K562 (cell line): Measurements from ENCODE around the gene ACOT13. TPM values are rescaled to one million over a fixed set of nuclear protein-coding genes. Genes with fewer than 3 reads are reported as not detected.

ENCODE experiments used
- ARID2 ChIP-seq: fragments of 450-650 bp; IDR thresholded peaks from 2 replicates; pipeline ENCODE4 v1.6.1; 2017; ENCODE audit warnings: antibody characterized with exemption, mild to moderate bottlenecking
- ASH1L ChIP-seq: fragments of 450-650 bp; IDR thresholded peaks from 2 replicates; pipeline ENCODE4 v1.6.1; 2018; ENCODE audit warnings: borderline replicate concordance, mild to moderate bottlenecking, low read depth; ENCODE audit not compliant: partially characterized antibody
- BRD4 ChIP-seq: fragments of 200-600 bp; sonication (generic); IDR thresholded peaks from 2 replicates; pipeline ENCODE4 v1.6.1; 2017; ENCODE audit warnings: inconsistent platforms
- CHCHD3 ChIP-seq: fragments of 250-450 bp; sonication (Bioruptor Pico); IDR thresholded peaks from 2 replicates; pipeline ENCODE4 v2.1.2; 2022; ENCODE audit warnings: mild to moderate bottlenecking
- GABPA ChIP-seq: fragments of 200-800 bp; sonication (Bioruptor generic); conservative IDR thresholded peaks from 2 replicates; pipeline ENCODE4 v1.6.1; 2016; ENCODE audit warnings: low read depth, missing genetic modification characterization, missing compliant biosample characterization
- HMGN3 ChIP-seq: IDR thresholded peaks from 2 replicates; pipeline ENCODE4 v1.6.1; 2011; ENCODE audit warnings: borderline replicate concordance, low read depth, mild to moderate bottlenecking, mixed read lengths, low read length; ENCODE audit not compliant: insufficient read length; ENCODE audit errors: extremely low read depth
- KAT8 ChIP-seq: fragments of 450-650 bp; IDR thresholded peaks from 2 replicates; pipeline ENCODE4 v1.6.1; 2016; ENCODE audit warnings: low read depth, mild to moderate bottlenecking
- KDM5B ChIP-seq: fragments of 200-600 bp; sonication (generic); IDR thresholded peaks from 2 replicates; pipeline ENCODE4 v1.6.1; 2012; ENCODE audit warnings: low read depth, mild to moderate bottlenecking, moderate library complexity, low read length, control low read depth, inconsistent platforms; ENCODE audit not compliant: insufficient replicate concordance
- NFRKB ChIP-seq: fragments of 450-650 bp; IDR thresholded peaks from 2 replicates; pipeline ENCODE4 v1.6.1; 2016; ENCODE audit warnings: low read depth
- POLR2AphosphoS2 ChIP-seq: IDR thresholded peaks from 2 replicates; pipeline ENCODE4 v1.6.1; 2012; ENCODE audit warnings: low read length, improper control_type of control experiment
- POLR2B ChIP-seq: fragments of 450-650 bp; IDR thresholded peaks from 2 replicates; pipeline ENCODE4 v1.6.1; 2018; ENCODE audit warnings: low read depth; ENCODE audit not compliant: partially characterized antibody
- SIN3A ChIP-seq, 2 experiments: fragments of 150-350 bp in 1 of 2; IDR thresholded peaks; 2 replicates each; pipeline ENCODE4 v1.6.1; 2011 to 2016; ENCODE audit warnings: borderline replicate concordance in 2 of 2, low read depth in 2 of 2, low read length in 2 of 2, mild to moderate bottlenecking in 2 of 2, moderate library complexity in 2 of 2; ENCODE audit not compliant: control insufficient read depth in 1 of 2
- SIRT6 ChIP-seq: IDR thresholded peaks from one replicate; pipeline ENCODE4 v1.6.1; 2012; ENCODE audit warnings: low read depth, mild to moderate bottlenecking, control low read depth, inconsistent platforms, low read length, moderate library complexity
- SMAD3 ChIP-seq: fragments of 450-650 bp; formaldehyde crosslinking; conservative IDR thresholded peaks from 2 replicates; pipeline ENCODE4 v1.4.0; 2020; ENCODE audit warnings: mild to moderate bottlenecking
- SMARCE1 ChIP-seq: fragments of 450-650 bp; IDR thresholded peaks from 2 replicates; pipeline ENCODE4 v1.7.1; 2016; ENCODE audit warnings: mild to moderate bottlenecking
- ZNF668 ChIP-seq: fragments of 250-450 bp; sonication (Bioruptor Pico); IDR thresholded peaks from 2 replicates; pipeline ENCODE4 v1.8.0; 2022; ENCODE audit warnings: mild to moderate bottlenecking, inconsistent platforms
- polyA plus RNA-seq, 8 experiments: library from polyadenylated mRNA; depleted of rRNA in 4 of 8; stranded (reverse) in 5 of 8; unstranded in 3 of 8; fragments of >200 nt; fragmentation: Nextera tagmentation in 2 of 8; fragmentation: Illumina TruSeq in 1 of 8; extraction: Ambion mirVana in 2 of 8; extraction: Trizol in 1 of 8; gene quantifications; 2 replicates each; pipeline versions ENCODE4 v1.2.1 to v1.2.3, GENCODE V29; 2011 to 2014; ENCODE audit warnings: inconsistent platforms in 1 of 8, missing spikeins in 1 of 8
- total RNA-seq, 7 experiments: library from RNA; depleted of rRNA in 6 of 7; stranded (reverse); fragments of >200 nt in 6 of 7; fragmentation: Illumina TruSeq in 2 of 7; extraction: Trizol in 2 of 7; gene quantifications; 2 replicates each; pipeline versions ENCODE4 v1.2.1 to v1.2.3, GENCODE V29; 2011 to 2021; ENCODE audit warnings: low replicate concordance in 1 of 7
- TF ChIP-seq, protein P1 (sequence below), 2 experiments: fragments of 450-650 bp; IDR thresholded peaks; 2 replicates each; pipeline ENCODE4 v1.6.1; 2018; ENCODE audit warnings: mild to moderate bottlenecking in 2 of 2, low read depth in 1 of 2; ENCODE audit not compliant: partially characterized antibody in 2 of 2
- TF ChIP-seq, protein P2 (sequence below): fragments of 450-650 bp; conservative IDR thresholded peaks from 2 replicates; pipeline ENCODE4 v1.6.1; 2016; ENCODE audit warnings: missing genetic modification characterization, low read depth, mild to moderate bottlenecking, control low read depth, missing compliant biosample characterization
- TF ChIP-seq, protein P3 (sequence below), 3 experiments: IDR thresholded peaks in 2 of 3; conservative IDR thresholded peaks in 1 of 3; 2 replicates each; pipeline ENCODE4 v1.5.1; 2011 to 2012; ENCODE audit warnings: low read length in 3 of 3, mild to moderate bottlenecking in 3 of 3, control low read depth in 2 of 3, improper control_type of control experiment in 1 of 3, inconsistent platforms in 1 of 3, low read depth in 1 of 3, mixed read lengths in 1 of 3, moderate library complexity in 1 of 3; ENCODE audit not compliant: insufficient read depth in 2 of 3

Gene ACOT13
- total and polyA plus RNA-seq, 9 of the 15 experiments (the other 6 are each of a cell fraction or from before 2014, with no cell fraction given) = 14.1 to 129 (median 65.7) TPM

DNA sequence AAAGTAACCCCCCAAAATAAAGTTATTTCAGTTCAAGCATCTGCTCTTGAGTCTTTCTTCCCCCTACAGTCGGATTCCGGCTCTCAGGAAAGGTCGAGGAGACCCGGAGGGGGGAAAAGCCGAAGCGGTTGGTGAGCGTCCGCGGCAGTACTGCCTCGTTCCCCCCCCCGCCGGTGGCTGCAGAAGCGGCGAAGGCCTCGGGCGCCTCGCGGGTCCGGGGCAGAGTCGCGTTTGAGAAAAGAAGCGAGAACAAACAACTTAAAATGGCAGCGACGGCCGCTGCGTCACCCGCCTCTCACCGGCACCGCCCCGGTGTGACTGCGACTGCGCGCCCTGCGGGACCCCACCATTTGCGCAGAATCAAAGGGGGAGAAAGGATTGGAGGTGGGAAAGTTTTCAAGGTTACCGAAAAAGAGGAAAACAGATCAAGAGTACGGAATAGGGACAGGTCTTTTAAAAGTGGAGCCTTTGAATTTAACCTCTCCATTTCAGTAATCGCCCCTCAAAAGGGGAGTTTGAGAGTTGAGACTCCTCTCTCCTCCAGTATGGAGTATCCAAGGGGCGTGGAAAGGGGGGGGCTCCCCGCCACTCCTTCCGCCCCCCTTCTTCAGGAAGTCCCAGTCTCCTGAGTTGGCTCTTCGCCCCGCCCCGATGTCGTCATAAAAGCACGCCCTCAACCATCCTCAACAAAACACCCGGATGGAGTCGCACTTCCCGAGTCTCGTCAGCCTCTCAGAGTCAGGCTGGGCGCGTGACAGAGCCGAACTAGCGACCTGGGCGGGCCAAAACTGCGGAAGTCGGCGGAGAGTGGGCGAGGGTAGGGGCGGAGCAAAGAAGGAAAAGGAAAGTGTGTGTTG, 54.0 kb downstream of the ACOT13 start (continued):
- TF ChIP-seq, protein P1, sequence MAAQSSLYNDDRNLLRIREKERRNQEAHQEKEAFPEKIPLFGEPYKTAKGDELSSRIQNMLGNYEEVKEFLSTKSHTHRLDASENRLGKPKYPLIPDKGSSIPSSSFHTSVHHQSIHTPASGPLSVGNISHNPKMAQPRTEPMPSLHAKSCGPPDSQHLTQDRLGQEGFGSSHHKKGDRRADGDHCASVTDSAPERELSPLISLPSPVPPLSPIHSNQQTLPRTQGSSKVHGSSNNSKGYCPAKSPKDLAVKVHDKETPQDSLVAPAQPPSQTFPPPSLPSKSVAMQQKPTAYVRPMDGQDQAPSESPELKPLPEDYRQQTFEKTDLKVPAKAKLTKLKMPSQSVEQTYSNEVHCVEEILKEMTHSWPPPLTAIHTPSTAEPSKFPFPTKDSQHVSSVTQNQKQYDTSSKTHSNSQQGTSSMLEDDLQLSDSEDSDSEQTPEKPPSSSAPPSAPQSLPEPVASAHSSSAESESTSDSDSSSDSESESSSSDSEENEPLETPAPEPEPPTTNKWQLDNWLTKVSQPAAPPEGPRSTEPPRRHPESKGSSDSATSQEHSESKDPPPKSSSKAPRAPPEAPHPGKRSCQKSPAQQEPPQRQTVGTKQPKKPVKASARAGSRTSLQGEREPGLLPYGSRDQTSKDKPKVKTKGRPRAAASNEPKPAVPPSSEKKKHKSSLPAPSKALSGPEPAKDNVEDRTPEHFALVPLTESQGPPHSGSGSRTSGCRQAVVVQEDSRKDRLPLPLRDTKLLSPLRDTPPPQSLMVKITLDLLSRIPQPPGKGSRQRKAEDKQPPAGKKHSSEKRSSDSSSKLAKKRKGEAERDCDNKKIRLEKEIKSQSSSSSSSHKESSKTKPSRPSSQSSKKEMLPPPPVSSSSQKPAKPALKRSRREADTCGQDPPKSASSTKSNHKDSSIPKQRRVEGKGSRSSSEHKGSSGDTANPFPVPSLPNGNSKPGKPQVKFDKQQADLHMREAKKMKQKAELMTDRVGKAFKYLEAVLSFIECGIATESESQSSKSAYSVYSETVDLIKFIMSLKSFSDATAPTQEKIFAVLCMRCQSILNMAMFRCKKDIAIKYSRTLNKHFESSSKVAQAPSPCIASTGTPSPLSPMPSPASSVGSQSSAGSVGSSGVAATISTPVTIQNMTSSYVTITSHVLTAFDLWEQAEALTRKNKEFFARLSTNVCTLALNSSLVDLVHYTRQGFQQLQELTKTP (IDR thresholded peaks at IDR 0.05; ENCODE audit: low read depth in 1 of 2, partially characterized antibody in 2 of 2) = peak; percentile 69 to 81
- TF ChIP-seq POLR2B (peak; percentile 99), KAT8 (0 out of 2 replicates have a peak, but pooled peaks have one; percentile 38), GABPA (peak; percentile 93), POLR2AphosphoS2 (peak; percentile 86; the same call in 1 of the 2 replicates), SMARCE1 (peak; percentile 5; the same call in 1 of the 2 replicates), KDM5B (peak; percentile 89), SIRT6 (no peak), BRD4 (peak; percentile 96), NFRKB (peak; percentile 99), SMAD3 (CRISPR knock-in tag) (0 out of 2 replicates have a peak, but pooled peaks have one; percentile 71), ASH1L (peak; percentile 93), SIN3A (IDR thresholded peaks at IDR 0.05; ENCODE audit: borderline replicate concordance in 2 of 2, control insufficient read depth in 1 of 2, low read depth in 2 of 2, low read length in 2 of 2) (peak; percentile 67 to 83; a peak in 2 of 4 replicates), HMGN3 (peak; percentile 35), ARID2 (no peak), CHCHD3 (CRISPR knock-in tag) (0 out of 2 replicates have a peak, but pooled peaks have one; percentile 3), ZNF668 (no peak)
- TF ChIP-seq, protein P2, sequence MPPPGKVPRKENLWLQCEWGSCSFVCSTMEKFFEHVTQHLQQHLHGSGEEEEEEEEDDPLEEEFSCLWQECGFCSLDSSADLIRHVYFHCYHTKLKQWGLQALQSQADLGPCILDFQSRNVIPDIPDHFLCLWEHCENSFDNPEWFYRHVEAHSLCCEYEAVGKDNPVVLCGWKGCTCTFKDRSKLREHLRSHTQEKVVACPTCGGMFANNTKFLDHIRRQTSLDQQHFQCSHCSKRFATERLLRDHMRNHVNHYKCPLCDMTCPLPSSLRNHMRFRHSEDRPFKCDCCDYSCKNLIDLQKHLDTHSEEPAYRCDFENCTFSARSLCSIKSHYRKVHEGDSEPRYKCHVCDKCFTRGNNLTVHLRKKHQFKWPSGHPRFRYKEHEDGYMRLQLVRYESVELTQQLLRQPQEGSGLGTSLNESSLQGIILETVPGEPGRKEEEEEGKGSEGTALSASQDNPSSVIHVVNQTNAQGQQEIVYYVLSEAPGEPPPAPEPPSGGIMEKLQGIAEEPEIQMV (tag) = peak; percentile 94
- TF ChIP-seq, protein P3, sequence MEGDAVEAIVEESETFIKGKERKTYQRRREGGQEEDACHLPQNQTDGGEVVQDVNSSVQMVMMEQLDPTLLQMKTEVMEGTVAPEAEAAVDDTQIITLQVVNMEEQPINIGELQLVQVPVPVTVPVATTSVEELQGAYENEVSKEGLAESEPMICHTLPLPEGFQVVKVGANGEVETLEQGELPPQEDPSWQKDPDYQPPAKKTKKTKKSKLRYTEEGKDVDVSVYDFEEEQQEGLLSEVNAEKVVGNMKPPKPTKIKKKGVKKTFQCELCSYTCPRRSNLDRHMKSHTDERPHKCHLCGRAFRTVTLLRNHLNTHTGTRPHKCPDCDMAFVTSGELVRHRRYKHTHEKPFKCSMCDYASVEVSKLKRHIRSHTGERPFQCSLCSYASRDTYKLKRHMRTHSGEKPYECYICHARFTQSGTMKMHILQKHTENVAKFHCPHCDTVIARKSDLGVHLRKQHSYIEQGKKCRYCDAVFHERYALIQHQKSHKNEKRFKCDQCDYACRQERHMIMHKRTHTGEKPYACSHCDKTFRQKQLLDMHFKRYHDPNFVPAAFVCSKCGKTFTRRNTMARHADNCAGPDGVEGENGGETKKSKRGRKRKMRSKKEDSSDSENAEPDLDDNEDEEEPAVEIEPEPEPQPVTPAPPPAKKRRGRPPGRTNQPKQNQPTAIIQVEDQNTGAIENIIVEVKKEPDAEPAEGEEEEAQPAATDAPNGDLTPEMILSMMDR (IDR thresholded peaks at IDR 0.05 in 2 of 3, conservative IDR thresholded peaks at IDR 0.05 in 1 of 3; ENCODE audit: insufficient read depth in 2 of 3, low read depth in 1 of 3, low read length in 3 of 3) = peak in 2 of 3 experiments; percentile 9 to 16; a peak in 1 of 6 replicates
